OCI-LY7 (cell line): ENCODE data around the gene TFCP2L1. TPM values are rescaled to one million over a fixed set of nuclear protein-coding genes. Genes with fewer than 3 reads are reported as not detected.

ENCODE experiments used
- BruUV-seq: library from RNA; stranded (reverse); fragments of 400-500 nt; replicated peaks from 2 replicates; lab custom pipeline; 2021; lab: Mats Ljungman, UMichigan
- CTCF ChIA-PET: fragments of 300-600 bp; sonication (Branson Sonifier 250); formaldehyde crosslinking; loops from one replicate; lab custom pipeline; 2022; ENCODE audit warnings: antibody characterized with exemption; ENCODE audit not compliant: unreplicated experiment; lab: Charles Lee
- POLR2A ChIA-PET: fragments of 300-600 bp; sonication (Branson Sonifier 250); formaldehyde crosslinking; loops from one replicate; lab custom pipeline; 2022; ENCODE audit warnings: antibody characterized with exemption; lab: Charles Lee
- DNase-seq: peaks from one replicate; pipeline ENCODE4 v3.0.0-alpha.2; 2015; ENCODE audit warnings: low spot score
- H2AFZ ChIP-seq: fragments of 200-600 bp; sonication (generic), shearing (Covaris generic); 2 replicates; pipeline ENCODE4 v1.6.1; 2014; ENCODE audit warnings: mild to moderate bottlenecking, antibody characterized with exemption, low read length, moderate library complexity
- H3K27ac ChIP-seq: fragments of 200-600 bp; sonication (generic); 2 replicates; pipeline ENCODE4 v1.5.1; 2014; ENCODE audit warnings: mixed run types, low read depth, mild to moderate bottlenecking, moderate library complexity, low read length, inconsistent platforms; ENCODE audit not compliant: poor library complexity, severe bottlenecking
- H3K36me3 ChIP-seq: fragments of 200-600 bp; sonication (generic); 2 replicates; pipeline ENCODE4 v1.6.1; 2014; ENCODE audit warnings: mild to moderate bottlenecking, antibody characterized with exemption, low read length, moderate library complexity, mixed read lengths; ENCODE audit not compliant: insufficient read depth
- H3K4me1 ChIP-seq: fragments of 200-600 bp; sonication (generic); 2 replicates; pipeline ENCODE4 v1.5.1; 2014; ENCODE audit warnings: mild to moderate bottlenecking, low read length; ENCODE audit not compliant: insufficient read depth, poor library complexity, severe bottlenecking
- H3K4me2 ChIP-seq: fragments of 200-600 bp; sonication (generic); 2 replicates; pipeline ENCODE4 v1.6.1; 2014; ENCODE audit warnings: mild to moderate bottlenecking, low read length
- H3K4me3 ChIP-seq: fragments of 200-600 bp; sonication (generic); 2 replicates; pipeline ENCODE4 v1.5.1; 2014; ENCODE audit warnings: mild to moderate bottlenecking, low read depth, low read length; ENCODE audit not compliant: poor library complexity, severe bottlenecking
- H3K79me2 ChIP-seq: fragments of 200-600 bp; sonication (generic); 2 replicates; pipeline ENCODE4 v1.6.1; 2016; ENCODE audit warnings: low read depth, mild to moderate bottlenecking, low read length, moderate library complexity, mixed read lengths; ENCODE audit not compliant: insufficient read depth
- H3K9me2 ChIP-seq: fragments of 200-600 bp; sonication (generic); 2 replicates; pipeline ENCODE4 v1.6.1; 2016; ENCODE audit warnings: mild to moderate bottlenecking, low read length, mixed read lengths; ENCODE audit not compliant: insufficient read depth
- H3K9me3 ChIP-seq: fragments of 200-600 bp; sonication (generic); 2 replicates; pipeline ENCODE4 v1.6.1; 2014; ENCODE audit warnings: mild to moderate bottlenecking, mixed run types, low read length, mixed read lengths
- H4K20me1 ChIP-seq: fragments of 200-600 bp; sonication (generic); 2 replicates; pipeline ENCODE4 v1.6.1; 2014; ENCODE audit warnings: mild to moderate bottlenecking, antibody characterized with exemption, low read length, moderate library complexity, mixed read lengths; ENCODE audit not compliant: insufficient read depth
- EZH2phosphoT487 ChIP-seq: fragments of 200-600 bp; sonication (generic); IDR thresholded peaks from 2 replicates; pipeline ENCODE4 v1.6.1; 2018; ENCODE audit warnings: low read depth, borderline replicate concordance, mild to moderate bottlenecking, mixed run types, antibody characterized with exemption, low read length, moderate library complexity, mixed read lengths
- intact Hi-C: fragments of 100-400 bp; cut with micrococcal nuclease; formaldehyde crosslinking; loops from one replicate; pipeline ENCODE4 v1.10.0; 2022; ENCODE audit not compliant: unreplicated experiment
- total RNA-seq, 2 experiments: library from RNA; depleted of rRNA in 1 of 2; stranded (reverse); fragments of >200 nt in 1 of 2; shearing (Covaris generic) in 1 of 2; gene quantifications; 2 replicates each; pipeline ENCODE4 v1.2.3, GENCODE V29; 2014 to 2022
- TF ChIP-seq, protein P1 (sequence below): fragments of 200-600 bp; sonication (generic); conservative IDR thresholded peaks from 2 replicates; pipeline ENCODE4 v1.5.1; 2014; ENCODE audit warnings: mild to moderate bottlenecking, antibody characterized with exemption, low read length, moderate library complexity, mixed read lengths

Gene TFCP2L1
- total RNA-seq, 2 experiments from 2014 or later, result 0.06 to 1.4 TPM

DNA sequence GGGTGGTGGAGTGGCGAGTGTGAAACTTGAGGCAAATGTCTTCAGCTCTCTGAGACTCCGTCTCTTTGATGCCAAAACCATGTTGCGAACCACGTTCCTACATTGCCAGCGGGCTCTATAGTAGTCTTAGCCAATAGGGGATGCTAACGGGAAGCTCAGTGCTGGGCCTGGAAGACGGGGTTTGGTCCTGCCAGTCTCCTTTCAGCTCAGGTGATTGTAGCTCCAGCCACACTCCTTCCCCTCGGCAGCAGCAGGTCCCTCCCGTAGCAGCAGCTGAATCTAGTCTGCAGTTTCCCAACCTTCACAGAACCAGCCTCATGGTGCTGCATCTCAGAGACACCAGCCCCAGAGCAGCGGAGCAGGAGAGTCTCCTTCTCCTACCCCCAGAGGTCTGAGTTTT lies 109.7 kb downstream of the TFCP2L1 start:
- CTCF ChIA-PET, result no interaction called here

DNA sequence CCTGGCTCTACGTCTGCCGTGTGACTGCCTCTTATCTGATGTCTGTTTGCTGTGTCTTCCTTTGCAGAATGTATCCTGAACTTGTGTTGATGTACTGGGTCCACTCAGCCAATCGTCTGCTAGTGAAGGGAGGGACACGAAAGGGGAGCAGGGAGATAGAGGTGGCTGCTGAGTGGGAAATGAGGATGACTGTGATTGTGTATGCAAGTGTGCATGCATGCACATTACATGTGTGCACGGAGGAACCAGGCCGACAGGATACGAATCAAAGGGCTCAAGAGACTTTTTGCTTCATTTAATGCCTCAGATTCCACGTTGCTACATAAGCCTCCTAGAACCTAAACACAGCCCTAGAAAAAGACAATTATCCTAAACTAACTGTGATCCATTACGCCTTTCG lies 111.2 kb downstream of the TFCP2L1 start:
- POLR2A ChIA-PET, result no interaction called here

More for the DNA sequence above, 109.7 kb downstream of the TFCP2L1 start:
- H2AFZ ChIP-seq, result no peak overlapping the region
- no peak overlapping the region for H3K27ac ChIP-seq
- no peaks in the 10 kb centered on the region for H3K36me3 ChIP-seq
- DNase-seq, result no peak
- no peaks in the 10 kb centered on the region for H3K9me3 ChIP-seq
- H3K4me3 ChIP-seq, result no peak overlapping the region
- H3K4me1 ChIP-seq, result no peaks in the 10 kb centered on the region
- H3K79me2 ChIP-seq, result no peaks in the 10 kb centered on the region
- TF ChIP-seq, protein P1, sequence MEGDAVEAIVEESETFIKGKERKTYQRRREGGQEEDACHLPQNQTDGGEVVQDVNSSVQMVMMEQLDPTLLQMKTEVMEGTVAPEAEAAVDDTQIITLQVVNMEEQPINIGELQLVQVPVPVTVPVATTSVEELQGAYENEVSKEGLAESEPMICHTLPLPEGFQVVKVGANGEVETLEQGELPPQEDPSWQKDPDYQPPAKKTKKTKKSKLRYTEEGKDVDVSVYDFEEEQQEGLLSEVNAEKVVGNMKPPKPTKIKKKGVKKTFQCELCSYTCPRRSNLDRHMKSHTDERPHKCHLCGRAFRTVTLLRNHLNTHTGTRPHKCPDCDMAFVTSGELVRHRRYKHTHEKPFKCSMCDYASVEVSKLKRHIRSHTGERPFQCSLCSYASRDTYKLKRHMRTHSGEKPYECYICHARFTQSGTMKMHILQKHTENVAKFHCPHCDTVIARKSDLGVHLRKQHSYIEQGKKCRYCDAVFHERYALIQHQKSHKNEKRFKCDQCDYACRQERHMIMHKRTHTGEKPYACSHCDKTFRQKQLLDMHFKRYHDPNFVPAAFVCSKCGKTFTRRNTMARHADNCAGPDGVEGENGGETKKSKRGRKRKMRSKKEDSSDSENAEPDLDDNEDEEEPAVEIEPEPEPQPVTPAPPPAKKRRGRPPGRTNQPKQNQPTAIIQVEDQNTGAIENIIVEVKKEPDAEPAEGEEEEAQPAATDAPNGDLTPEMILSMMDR, result no peak
- no peak for TF ChIP-seq EZH2phosphoT487
- intact Hi-C loops, result no loop called here
- H3K9me2 ChIP-seq, result no peaks in the 10 kb centered on the region
- H4K20me1 ChIP-seq, result no peaks in the 10 kb centered on the region
- POLR2A ChIA-PET, result interaction anchor here (0.6 kb wide), 1 partner anchor 493 kb away, joined by 3 read pairs; no protein-coding TSS in a partner anchor
- H3K4me2 ChIP-seq, result no peak overlapping the region
- no TSS peak for BruUV-seq

DNA sequence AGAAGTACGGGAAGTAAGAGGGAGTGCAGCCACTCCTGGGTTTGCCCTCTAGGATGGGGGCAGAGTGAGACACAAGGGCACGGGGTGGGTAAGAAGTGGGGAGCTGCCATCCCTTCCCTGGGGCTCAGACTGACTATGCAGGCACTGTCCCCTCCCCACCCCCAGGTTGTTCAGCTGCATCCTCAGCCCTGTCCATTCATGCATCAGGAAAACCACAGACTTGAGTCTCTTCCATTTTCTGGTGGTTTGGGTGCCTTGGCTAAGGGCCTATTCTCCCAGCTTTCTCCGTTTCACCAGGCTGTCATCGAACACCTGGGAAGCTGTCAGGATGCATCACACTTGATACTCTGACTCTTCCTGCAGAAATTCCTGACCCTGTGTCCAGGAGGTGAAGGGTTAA lies 111.9 kb downstream of the TFCP2L1 start:
- Histone ChIP-seq H4K20me1 (no peaks in the 10 kb centered on the region), H3K27ac (no peak overlapping the region), H3K9me3 (no peaks in the 10 kb centered on the region), H3K9me2 (no peaks in the 10 kb centered on the region), H3K36me3 (no peaks in the 10 kb centered on the region), H2AFZ (no peak overlapping the region), H3K4me2 (no peak overlapping the region), H3K4me3 (no peak overlapping the region), H3K4me1 (no peaks in the 10 kb centered on the region), H3K79me2 (no peaks in the 10 kb centered on the region)
- DNase-seq, result no peak
- ChIA-PET CTCF (no interaction called here), POLR2A (no interaction called here)
- intact Hi-C loops, result no loop called here
- no TSS peak for BruUV-seq
- TF ChIP-seq, protein P1, result no peak
- no peak for TF ChIP-seq EZH2phosphoT487

More for the DNA sequence above, 111.2 kb downstream of the TFCP2L1 start:
- Histone ChIP-seq H3K79me2 (no peaks in the 10 kb centered on the region), H3K27ac (no peak overlapping the region), H3K9me3 (no peaks in the 10 kb centered on the region), H3K9me2 (no peaks in the 10 kb centered on the region), H4K20me1 (no peaks in the 10 kb centered on the region), H3K4me3 (no peak overlapping the region), H2AFZ (no peak overlapping the region), H3K4me1 (no peaks in the 10 kb centered on the region), H3K4me2 (no peak overlapping the region), H3K36me3 (no peaks in the 10 kb centered on the region)
- BruUV-seq, result no TSS peak
- TF ChIP-seq, protein P1, result no peak
- TF ChIP-seq EZH2phosphoT487, result no peak
- no peak for DNase-seq
- CTCF ChIA-PET, result no interaction called here
- intact Hi-C loops, result no loop called here
